ENCODE measurements around the gene MARK3.

Gene MARK3

GRCh38 chr14:103396463-103396862 lies 11.2 kb downstream of the MARK3 start:
- FAIRE-seq: no peak

GRCh38 chr14:103398427-103399195 lies 13.4 kb downstream of the MARK3 start:
- no peak for FAIRE-seq

- FAIRE-seq: no peak
Observed at GRCh38 chr14:103400537-103400936, 15.3 kb downstream of the MARK3 start.

- no peak for FAIRE-seq
Observed at GRCh38 chr14:103401223-103402214, 16.3 kb downstream of the MARK3 start.

- no peak for FAIRE-seq
Observed at GRCh38 chr14:103402695-103403094, 17.5 kb downstream of the MARK3 start.

- no peak for FAIRE-seq
Observed at GRCh38 chr14:103404032-103404918, 19.1 kb downstream of the MARK3 start.

GRCh38 chr14:103404920-103405319 lies 19.7 kb downstream of the MARK3 start:
- no peak for FAIRE-seq

- FAIRE-seq: no peak
Observed at GRCh38 chr14:103408491-103409155, 23.4 kb downstream of the MARK3 start.

GRCh38 chr14:103416916-103417315 lies 31.7 kb downstream of the MARK3 start:
- FAIRE-seq: no peak

GRCh38 chr14:103418481-103418818 lies 33.2 kb downstream of the MARK3 start:
- FAIRE-seq: no peak

GRCh38 chr14:103421556-103421955 lies 36.3 kb downstream of the MARK3 start:
- no peak for FAIRE-seq

GRCh38 chr14:103423050-103423461 lies 37.8 kb downstream of the MARK3 start:
- FAIRE-seq: no peak

GRCh38 chr14:103427485-103428443 lies 42.5 kb downstream of the MARK3 start:
- FAIRE-seq: no peak

- peak; percentile 66 for FAIRE-seq
Observed at GRCh38 chr14:103428723-103429556, 43.7 kb downstream of the MARK3 start.

GRCh38 chr14:103430358-103430757 lies 45.1 kb downstream of the MARK3 start:
- FAIRE-seq: no peak

- FAIRE-seq: no peak
Observed at GRCh38 chr14:103432627-103433026, 47.4 kb downstream of the MARK3 start.

- FAIRE-seq: no peak
Observed at GRCh38 chr14:103433916-103434563, 48.8 kb downstream of the MARK3 start.

- FAIRE-seq: no peak
Observed at GRCh38 chr14:103434868-103435442, 49.7 kb downstream of the MARK3 start.

GRCh38 chr14:103436533-103436932 lies 51.3 kb downstream of the MARK3 start:
- no peak for FAIRE-seq

Measured in islet of Langerhans (tissue), 1 donor.